GM12878 (cell line): ENCODE data around the gene NACC1. TPM values are rescaled to one million over a fixed set of nuclear protein-coding genes. Genes with fewer than 3 reads are reported as not detected.
A peak's percentile ranks its signal among the peaks of the same experiment; 100 is the strongest.

Source experiments
- BCL11A ChIP-seq: IDR thresholded peaks from 2 replicates; pipeline ENCODE4 v1.6.1; 2011; ENCODE audit warnings: low read depth, low read length
- BHLHE40 ChIP-seq, 2 experiments: fragments of 450-650 bp in 1 of 2; IDR thresholded peaks; 2 replicates each; pipeline ENCODE4 v1.6.1; 2011 to 2017; ENCODE audit warnings: low read depth in 2 of 2, borderline replicate concordance in 1 of 2, improper control_type of control experiment in 1 of 2, low read length in 1 of 2, mild to moderate bottlenecking in 1 of 2
- CBFB ChIP-seq: IDR thresholded peaks from 2 replicates; pipeline ENCODE4 v1.6.1; 2016; ENCODE audit warnings: antibody characterized with exemption, low read depth
- CREB1 ChIP-seq: IDR thresholded peaks from 2 replicates; pipeline ENCODE4 v1.6.1; 2012; ENCODE audit warnings: low read depth, mild to moderate bottlenecking, inconsistent platforms
- CREM ChIP-seq: IDR thresholded peaks from 2 replicates; pipeline ENCODE4 v1.6.1; 2014; ENCODE audit warnings: antibody characterized with exemption, low read depth
- CTCF ChIP-seq, 3 experiments: IDR thresholded peaks in 2 of 3; conservative IDR thresholded peaks in 1 of 3; 2 replicates each; pipeline ENCODE4 v1.5.1; 2011; ENCODE audit warnings: low read depth in 3 of 3, low read length in 3 of 3, mild to moderate bottlenecking in 3 of 3, control low read depth in 2 of 3, moderate library complexity in 2 of 3, inconsistent platforms in 1 of 3, mixed read lengths in 1 of 3; ENCODE audit not compliant: control insufficient read depth in 2 of 3, insufficient read depth in 1 of 3; ENCODE audit errors: extremely low read depth in 1 of 3
- DPF2 ChIP-seq: fragments of 450-650 bp; IDR thresholded peaks from 2 replicates; pipeline ENCODE4 v1.6.1; 2017; ENCODE audit warnings: mild to moderate bottlenecking
- E2F8 ChIP-seq: fragments of 450-650 bp; IDR thresholded peaks from 2 replicates; pipeline ENCODE4 v1.6.1; 2018; ENCODE audit warnings: mild to moderate bottlenecking, low read depth, moderate library complexity; ENCODE audit not compliant: partially characterized antibody
- EGR1 ChIP-seq, 2 experiments: IDR thresholded peaks; 1 replicate in 1 of 2; 2 replicates in 1 of 2; pipeline ENCODE4 v1.6.1; 2011 to 2012; ENCODE audit warnings: low read depth in 2 of 2, low read length in 2 of 2, borderline replicate concordance in 1 of 2, mild to moderate bottlenecking in 1 of 2, moderate library complexity in 1 of 2
- ETV6 ChIP-seq, 2 experiments: fragments of 450-650 bp in 1 of 2; IDR thresholded peaks in 1 of 2; conservative IDR thresholded peaks in 1 of 2; 2 replicates each; pipeline ENCODE4 v1.6.1; 2014; ENCODE audit warnings: antibody characterized with exemption in 1 of 2, borderline replicate concordance in 1 of 2, low read depth in 1 of 2, mild to moderate bottlenecking in 1 of 2, moderate library complexity in 1 of 2
- IKZF2 ChIP-seq, 2 experiments: fragments of 450-650 bp; IDR thresholded peaks; 2 replicates each; pipeline ENCODE4 v1.6.1; 2017; ENCODE audit warnings: mild to moderate bottlenecking in 2 of 2, moderate library complexity in 2 of 2
- LARP7 ChIP-seq: fragments of 450-650 bp; IDR thresholded peaks from 2 replicates; pipeline ENCODE4 v1.6.1; 2017; ENCODE audit warnings: mild to moderate bottlenecking
- MEF2A ChIP-seq: IDR thresholded peaks from 2 replicates; pipeline ENCODE4 v1.6.1; 2011; ENCODE audit warnings: low read depth, mild to moderate bottlenecking, low read length, moderate library complexity; ENCODE audit not compliant: insufficient read depth
- MTA2 ChIP-seq: fragments of 450-650 bp; IDR thresholded peaks from 2 replicates; pipeline ENCODE4 v1.6.1; 2016; ENCODE audit warnings: low read depth, mild to moderate bottlenecking, moderate library complexity
- NR2F1 ChIP-seq: fragments of 450-650 bp; conservative IDR thresholded peaks from 2 replicates; pipeline ENCODE4 v1.6.1; 2017; ENCODE audit warnings: mild to moderate bottlenecking
- PAX5 ChIP-seq: IDR thresholded peaks from 2 replicates; pipeline ENCODE4 v1.6.1; 2011; ENCODE audit warnings: low read depth, low read length, borderline replicate concordance
- RCOR1 ChIP-seq: conservative IDR thresholded peaks from 2 replicates; pipeline ENCODE4 v1.6.1; 2012; ENCODE audit warnings: low read depth, low read length, improper control_type of control experiment
- RELB ChIP-seq: fragments of 450-650 bp; IDR thresholded peaks from 2 replicates; pipeline ENCODE4 v1.6.1; 2017; ENCODE audit warnings: low read depth, mild to moderate bottlenecking, moderate library complexity
- RFX5 ChIP-seq: IDR thresholded peaks from 2 replicates; pipeline ENCODE4 v1.6.1; 2011; ENCODE audit warnings: low read depth, low read length, improper control_type of control experiment
- SP1 ChIP-seq: IDR thresholded peaks from one replicate; pipeline ENCODE4 v1.6.1; 2011; ENCODE audit warnings: low read depth, low read length
- SUPT20H ChIP-seq: IDR thresholded peaks from 2 replicates; pipeline ENCODE4 v1.6.1; 2011; ENCODE audit warnings: low read depth, mild to moderate bottlenecking, low read length, moderate library complexity, borderline replicate concordance; ENCODE audit not compliant: control insufficient read depth
- TCF12 ChIP-seq: IDR thresholded peaks from 2 replicates; pipeline ENCODE4 v1.6.1; 2011; ENCODE audit warnings: low read depth, mild to moderate bottlenecking, low read length
- ZBED1 ChIP-seq: IDR thresholded peaks from 2 replicates; pipeline ENCODE4 v1.6.1; 2016; ENCODE audit warnings: borderline replicate concordance
- polyA plus RNA-seq, 11 experiments: library from polyadenylated mRNA; depleted of rRNA in 4 of 11; unstranded in 6 of 11; stranded (reverse) in 5 of 11; fragments of >200 nt; fragmentation: Nextera tagmentation in 4 of 11; fragmentation: Illumina TruSeq in 1 of 11; extraction: Ambion mirVana in 4 of 11; extraction: Trizol in 1 of 11; gene quantifications; 1 replicate in 1 of 11; 2 replicates in 10 of 11; pipeline versions ENCODE4 v1.2.1 to v1.2.3, GENCODE V29; 2011 to 2016; ENCODE audit warnings: inconsistent platforms in 2 of 11, missing spikeins in 2 of 11, low read depth in 1 of 11
- total RNA-seq, 4 experiments: library from RNA; depleted of rRNA in 3 of 4; stranded (reverse); fragments of >200 nt in 3 of 4; fragmentation: Illumina TruSeq in 1 of 4; extraction: Trizol in 1 of 4; gene quantifications; 2 replicates each; pipeline versions ENCODE4 v1.2.1 to v1.2.3, GENCODE V29; 2013 to 2021

NACC1 gene
- total and polyA plus RNA-seq, 10 of the 15 experiments (the other 5 are each of a cell fraction or from before 2014, with no cell fraction given), result 0.18 to 120 (median 19.2) TPM

- TF ChIP-seq ETV6 (conservative IDR thresholded peaks at IDR 0.05 in 1 of 2, IDR thresholded peaks at IDR 0.05 in 1 of 2; ENCODE audit: borderline replicate concordance in 1 of 2, low read depth in 1 of 2) (peak in 1 of 2 experiments; percentile 78; a peak in 2 of 4 replicates), E2F8 (no peak), BCL11A (0 out of 2 replicates have a peak, but pooled peaks have one; percentile 18), SUPT20H (no peak), EGR1 (IDR thresholded peaks at IDR 0.05; ENCODE audit: borderline replicate concordance in 1 of 2, low read depth in 2 of 2, low read length in 2 of 2) (peak in 1 of 2 experiments; percentile 72; a peak in 1 of 3 replicates), CREM (peak; percentile 69; the same call in 1 of the 2 replicates), ZBED1 (0 out of 2 replicates have a peak, but pooled peaks have one; percentile 28), MEF2A (peak; percentile 92), PAX5 (peak; percentile 67), DPF2 (peak; percentile 85), LARP7 (no peak), CBFB (peak; percentile 68), RELB (peak; percentile 44; the same call in 1 of the 2 replicates), RFX5 (no peak), NR2F1 (peak; percentile 64), BHLHE40 (IDR thresholded peaks at IDR 0.05; ENCODE audit: borderline replicate concordance in 1 of 2, low read depth in 2 of 2, low read length in 1 of 2) (peak; percentile 88 to 94), CTCF (IDR thresholded peaks at IDR 0.05 in 2 of 3, conservative IDR thresholded peaks at IDR 0.05 in 1 of 3; ENCODE audit: control insufficient read depth in 2 of 3, extremely low read depth in 1 of 3, insufficient read depth in 1 of 3, low read depth in 3 of 3, low read length in 3 of 3) (no peak), IKZF2 (IDR thresholded peaks at IDR 0.05) (peak; percentile 73 to 79), CREB1 (peak; percentile 39; the same call in 1 of the 2 replicates), RCOR1 (0 out of 2 replicates have a peak, but pooled peaks have one; percentile 47), MTA2 (peak; percentile 72; the same call in 1 of the 2 replicates), SP1 (peak; percentile 20), TCF12 (peak; percentile 78)
- TF ChIP-seq, all 136 proteins: peak for 30
Observed at GRCh38 chr19:13181747-13182388, 63.8 kb downstream of the NACC1 start (continued).
